OCI-LY1 (cell line): Measurements from ENCODE around the gene COIL.
"Not testable (repeated sequence)": the region's sequence is repeated elsewhere in the genome, so short reads cannot be mapped to it uniquely, and the experiment has no call there.

Experiments used
- CTCF ChIP-seq: fragments of 200-600 bp; sonication (generic), shearing (Covaris generic); IDR thresholded peaks from 2 replicates; pipeline ENCODE4 v1.5.1; 2017; ENCODE audit warnings: mild to moderate bottlenecking, antibody characterized with exemption, low read length, moderate library complexity, mixed read lengths
- EZH2 ChIP-seq: fragments of 200-600 bp; sonication (generic), shearing (Covaris generic); IDR thresholded peaks from 2 replicates; pipeline ENCODE4 v1.8.0; 2017; ENCODE audit warnings: borderline replicate concordance, mixed run types, mild to moderate bottlenecking, antibody characterized with exemption, low read length, moderate library complexity, mixed read lengths

- not testable (repeated sequence) for TF ChIP-seq CTCF, EZH2
These were observed 4.4 kb upstream of the COIL start for GRCh38 chr17:56965241-56965640.
